ENCODE measurements around the gene TAF1B.

GRCh38 chr2:9970200-9971044 lies 127.1 kb downstream of the TAF1B start:
- no peak for TF ChIP-seq CTCF (IDR thresholded peaks at IDR 0.05)
- no peak for TF ChIP-seq POLR2A (IDR thresholded peaks at IDR 0.05)
